GM23338 (cell line): ENCODE data around the gene SERGEF.

Experiments
- CREB1 ChIP-seq: fragments of 250-450 bp; sonication (Bioruptor Pico); IDR thresholded peaks from 2 replicates; pipeline ENCODE4 v1.5.0; 2020; ENCODE audit warnings: low read depth, mild to moderate bottlenecking, moderate library complexity
- CTCF ChIP-seq, 2 experiments: fragments of 200-600 bp in 1 of 2; sonication (generic) in 1 of 2; conservative IDR thresholded peaks; 2 replicates each; pipeline versions ENCODE4 v1.5.1 to v1.6.1; 2016 to 2017; ENCODE audit warnings: antibody characterized with exemption in 2 of 2, low read depth in 2 of 2, mild to moderate bottlenecking in 2 of 2, moderate library complexity in 1 of 2
- EZH2 ChIP-seq: fragments of 200-600 bp; sonication (generic); IDR thresholded peaks from one replicate; pipeline ENCODE4 v1.8.0; 2017; ENCODE audit warnings: antibody characterized with exemption, mild to moderate bottlenecking, low read depth; ENCODE audit not compliant: unreplicated experiment
- EZH2phosphoT487 ChIP-seq: fragments of 200-600 bp; sonication (generic); IDR thresholded peaks from one replicate; pipeline ENCODE4 v1.8.1; 2018; ENCODE audit warnings: antibody characterized with exemption; ENCODE audit not compliant: unreplicated experiment
- JUNB ChIP-seq: IDR thresholded peaks from one replicate; pipeline ENCODE4 v1.6.1; 2016; ENCODE audit warnings: antibody characterized with exemption; ENCODE audit not compliant: unreplicated experiment
- NANOG ChIP-seq: IDR thresholded peaks from 2 replicates; pipeline ENCODE4 v1.6.1; 2016; ENCODE audit warnings: antibody characterized with exemption, borderline replicate concordance
- POLR2AphosphoS5 ChIP-seq: IDR thresholded peaks from 2 replicates; pipeline ENCODE4 v1.6.1; 2016; ENCODE audit warnings: antibody characterized with exemption, low read depth
- REST ChIP-seq: IDR thresholded peaks from one replicate; pipeline ENCODE4 v1.6.1; 2018; ENCODE audit warnings: antibody characterized with exemption; ENCODE audit not compliant: unreplicated experiment
- STAT1 ChIP-seq: IDR thresholded peaks from one replicate; pipeline ENCODE4 v1.6.1; 2016; ENCODE audit warnings: antibody characterized with exemption; ENCODE audit not compliant: unreplicated experiment
- ZNF114 ChIP-seq: fragments of 250-450 bp; sonication (Bioruptor Pico); IDR thresholded peaks from 2 replicates; pipeline ENCODE4 v1.5.0; 2020; ENCODE audit warnings: mild to moderate bottlenecking, moderate library complexity

DNA sequence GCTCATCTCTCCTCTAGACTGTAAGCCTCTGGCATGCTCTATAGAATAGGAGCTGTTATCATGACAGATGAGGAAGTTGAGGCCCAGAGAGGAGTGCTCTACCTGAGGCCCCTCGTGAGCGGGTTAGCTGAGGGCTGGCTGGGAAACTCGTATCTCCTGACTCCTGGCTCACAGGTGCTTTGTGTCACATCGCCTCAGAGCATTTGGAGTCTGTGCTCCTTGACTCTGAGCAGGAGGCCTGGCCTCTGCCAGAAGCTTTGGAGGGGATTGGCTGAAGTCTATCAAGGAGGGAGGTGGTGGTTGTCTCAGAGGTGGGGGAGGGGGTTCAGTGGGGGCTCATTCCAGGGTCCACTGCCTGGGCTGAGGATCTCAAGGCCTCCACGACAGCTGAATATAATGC lies 270.8 kb downstream of the SERGEF start:
- TF ChIP-seq CTCF (conservative IDR thresholded peaks at IDR 0.05; ENCODE audit: low read depth in 2 of 2) (no peak), POLR2AphosphoS5 (no peak), EZH2 (no peak), REST (no peak), EZH2phosphoT487 (no peak), JUNB (no peak), NANOG (no peak), CREB1 (CRISPR knock-in tag) (no peak), STAT1 (no peak), ZNF114 (no peak)
